GM12878 (cell line): Measurements from ENCODE around the gene SCARB2.

Experiments
- CHD1 ChIP-seq: IDR thresholded peaks from 2 replicates; pipeline ENCODE4 v1.6.1; 2012; ENCODE audit warnings: low read depth, low read length, improper control_type of control experiment
- MYC ChIP-seq: IDR thresholded peaks from 2 replicates; pipeline ENCODE4 v1.6.1; 2011; ENCODE audit warnings: mild to moderate bottlenecking, low read length, moderate library complexity, inconsistent platforms; ENCODE audit not compliant: insufficient read depth, insufficient replicate concordance, insufficient read length, severe bottlenecking
- ZNF217 ChIP-seq: fragments of 450-650 bp; IDR thresholded peaks from 2 replicates; pipeline ENCODE4 v1.6.1; 2017; ENCODE audit warnings: antibody characterized with exemption, mild to moderate bottlenecking

GRCh38 chr4:76215077-76215476, 1.5 kb upstream of the SCARB2 start:
- TF ChIP-seq ZNF217: no peak
- no peak for TF ChIP-seq CHD1
- TF ChIP-seq MYC: no peak
